NCI-H2107 treated with DMSO at 0.1 percent for 48 hours (cell line): ENCODE results near the gene NTF3.

Experiments
- DNase-seq: peaks from one replicate; lab custom pipeline; 2025; ENCODE audit not compliant: unreplicated experiment; lab: John Stamatoyannopoulos, UW

NTF3 gene

GRCh38 chr12:5430641-5431603, 986 bp upstream of the NTF3 start:
- peak; percentile 10 for DNase-seq

GRCh38 chr12:5433081-5433844, 1.4 kb downstream of the NTF3 start:
- DNase-seq: no peak

GRCh38 chr12:5433845-5434646, 2.1 kb downstream of the NTF3 start:
- no peak for DNase-seq

DNA sequence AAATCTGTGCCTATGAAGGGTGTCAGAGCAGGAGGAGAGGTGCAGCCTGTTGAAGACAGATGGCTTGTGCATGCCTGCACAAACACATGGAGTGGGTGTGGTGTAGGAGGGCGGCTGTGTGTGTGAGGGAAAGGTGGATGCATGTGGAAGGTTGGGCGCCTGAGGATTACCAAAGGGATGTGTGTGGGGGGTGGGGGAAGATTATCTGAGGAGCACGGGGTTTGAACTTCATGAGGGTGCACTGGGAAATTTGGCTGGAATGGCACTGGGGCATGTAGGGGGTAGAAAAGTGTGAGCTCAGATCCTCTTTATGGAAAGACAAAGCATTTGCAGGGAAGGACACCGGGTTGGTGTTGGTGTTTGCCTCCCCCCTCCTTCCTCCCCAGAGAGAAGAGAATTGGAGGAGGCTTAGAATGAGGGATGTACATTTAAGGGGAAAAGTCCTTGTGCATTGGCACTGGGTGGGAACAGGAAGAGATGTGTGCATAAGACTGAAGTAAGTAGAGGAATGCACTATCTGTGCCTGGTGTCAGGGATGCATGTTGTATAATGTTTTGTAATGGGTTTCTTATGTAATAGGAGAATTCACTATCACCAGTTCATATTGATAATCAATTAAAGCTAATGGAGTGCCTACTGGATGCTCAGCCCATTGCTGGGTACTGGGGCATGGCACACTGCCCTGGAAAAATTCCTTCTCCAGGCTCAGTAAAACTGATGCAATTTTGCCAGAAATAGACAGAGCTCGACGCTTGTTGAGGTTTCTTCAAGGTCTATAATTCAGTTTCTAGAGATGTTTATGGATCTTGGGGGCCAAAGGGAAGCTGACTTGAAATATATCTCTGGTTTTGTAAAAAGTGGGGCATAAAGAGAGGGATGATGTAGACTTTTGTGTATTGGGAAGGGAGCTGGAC, 3.0 kb downstream of the NTF3 start:
- no peak for DNase-seq

- no peak for DNase-seq
Observed at GRCh38 chr12:5437182-5437583, 5.3 kb downstream of the NTF3 start.

- DNase-seq: no peak
Observed at GRCh38 chr12:5437589-5437988, 5.7 kb downstream of the NTF3 start.

DNA sequence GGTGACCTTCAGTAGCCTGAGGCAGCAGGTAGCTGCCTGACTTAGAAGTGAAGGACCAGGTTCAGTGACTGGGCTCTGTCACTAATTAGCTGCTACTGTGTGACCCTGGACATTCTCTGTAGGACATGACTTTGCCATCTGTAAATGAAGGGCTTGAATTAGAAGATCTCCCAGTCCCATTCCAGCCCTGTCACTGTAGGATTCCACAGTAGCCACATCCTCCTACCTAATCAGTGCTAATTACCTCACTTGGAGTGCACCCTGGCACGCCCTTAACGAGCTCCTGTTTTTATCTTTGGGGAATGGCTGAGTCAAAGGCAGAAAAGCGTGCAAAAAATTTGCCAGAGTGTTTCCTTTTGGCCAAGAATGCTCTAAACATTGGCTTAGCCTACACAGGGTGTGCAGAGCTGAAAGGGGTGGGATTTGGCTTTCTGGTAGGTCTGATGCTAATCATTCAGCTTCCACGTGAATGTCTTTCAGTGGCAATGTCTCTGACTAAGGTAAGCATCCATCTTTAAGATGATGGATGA, 6.8 kb downstream of the NTF3 start:
- DNase-seq: no peak

- no peak for DNase-seq
Observed at GRCh38 chr12:5439371-5439771, 7.5 kb downstream of the NTF3 start.

GRCh38 chr12:5439788-5440300, 7.9 kb downstream of the NTF3 start:
- DNase-seq: no peak

- DNase-seq: no peak
Observed at GRCh38 chr12:5440978-5441377, 9.1 kb downstream of the NTF3 start.

DNA sequence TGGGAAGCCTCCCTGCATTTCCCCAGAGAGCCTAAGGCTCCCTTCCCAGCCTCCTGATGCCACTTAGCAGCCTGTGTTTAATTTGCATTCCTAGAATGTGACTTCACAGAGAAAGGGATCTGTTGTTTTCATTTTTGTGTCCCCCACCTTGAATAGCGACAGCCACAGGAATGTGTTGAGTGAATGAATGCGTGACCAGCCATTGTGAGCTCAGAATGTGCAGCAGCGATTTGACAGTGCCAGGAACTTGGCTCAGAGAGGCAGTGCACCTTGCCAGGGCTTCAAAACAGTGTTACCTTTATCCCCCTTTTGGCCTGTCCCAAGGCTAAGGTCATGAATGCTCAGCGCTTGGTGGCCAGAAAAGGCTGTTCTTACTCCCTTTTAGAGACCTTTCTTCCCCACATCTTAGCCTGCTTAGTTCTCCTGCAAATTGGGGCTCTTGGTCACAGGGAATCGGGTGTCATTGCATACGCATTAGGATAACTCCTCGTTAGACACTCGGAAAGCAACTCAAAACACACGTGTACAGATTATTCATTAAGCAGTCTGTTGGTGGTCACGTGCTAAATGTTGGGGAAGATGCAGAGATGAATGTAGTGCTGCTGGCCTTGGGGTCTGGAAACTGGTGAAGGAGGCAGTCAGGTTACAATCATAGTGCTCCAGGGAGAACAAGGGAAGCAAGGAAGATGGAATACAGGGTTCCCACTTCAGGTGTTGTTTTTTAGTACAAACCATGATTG, 9.8 kb downstream of the NTF3 start:
- DNase-seq: peak; percentile 73

- peak; percentile 60 for DNase-seq
Observed at GRCh38 chr12:5442251-5443006, 10.5 kb downstream of the NTF3 start.

DNA sequence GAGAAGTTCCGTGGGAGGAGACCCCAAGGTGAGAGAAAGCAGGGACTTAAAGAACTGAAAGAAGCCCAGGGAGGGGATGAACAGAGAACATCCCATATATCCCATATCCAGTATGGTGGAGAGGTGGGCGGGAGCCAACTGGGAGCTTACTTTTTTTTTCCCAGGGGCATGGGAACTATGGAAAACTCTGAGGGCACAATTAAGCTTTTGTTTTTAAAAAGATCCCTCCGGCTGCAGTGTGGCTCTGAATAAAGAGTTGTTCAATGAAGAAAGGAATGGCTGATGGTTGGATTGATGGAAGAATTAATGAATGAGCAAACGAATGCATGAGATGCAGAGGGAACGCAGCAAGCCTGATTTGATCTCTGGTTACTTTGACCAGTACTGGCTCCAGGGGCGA, 12.6 kb downstream of the NTF3 start:
- no peak for DNase-seq

DNA sequence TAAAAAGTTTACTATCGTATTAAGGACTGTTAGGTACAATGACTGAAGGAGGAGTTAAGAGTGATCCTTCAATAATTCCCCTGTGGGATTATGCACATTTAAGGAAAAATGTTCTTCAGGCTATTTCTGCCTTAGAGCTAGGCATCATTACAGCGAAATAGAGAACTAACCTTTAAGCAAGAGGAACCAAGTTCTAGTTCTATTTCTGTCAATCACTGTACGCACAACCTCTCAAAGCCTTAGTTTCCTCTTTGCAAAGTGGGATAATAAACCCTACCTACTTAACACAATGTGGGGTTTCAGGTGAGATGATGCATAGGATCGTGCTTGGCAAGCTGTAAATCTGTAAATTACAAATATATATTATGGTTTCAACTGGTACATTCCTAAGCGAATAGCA, 15.4 kb downstream of the NTF3 start:
- no peak for DNase-seq

GRCh38 chr12:5451251-5451650, 19.3 kb downstream of the NTF3 start:
- no peak for DNase-seq

DNA sequence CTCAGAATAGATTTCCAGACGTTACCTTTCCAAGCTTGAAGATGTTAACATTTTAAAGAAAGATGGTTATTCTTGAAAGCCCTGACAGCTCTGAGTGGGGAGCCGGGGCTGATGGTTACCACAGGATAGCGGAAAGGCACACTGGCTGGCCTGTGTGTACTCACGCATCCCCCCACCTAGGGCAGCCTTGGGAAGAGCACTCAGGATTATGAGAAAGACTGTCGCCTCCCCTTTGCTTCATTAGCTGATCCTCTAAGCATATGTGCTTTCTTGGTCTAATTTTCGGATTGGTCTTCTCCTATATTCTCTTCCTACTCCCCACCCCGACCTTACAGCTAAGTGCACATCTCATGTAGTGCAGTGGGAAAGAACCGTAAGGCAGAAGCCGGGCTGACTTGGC, 20.7 kb downstream of the NTF3 start:
- no peak for DNase-seq

DNA sequence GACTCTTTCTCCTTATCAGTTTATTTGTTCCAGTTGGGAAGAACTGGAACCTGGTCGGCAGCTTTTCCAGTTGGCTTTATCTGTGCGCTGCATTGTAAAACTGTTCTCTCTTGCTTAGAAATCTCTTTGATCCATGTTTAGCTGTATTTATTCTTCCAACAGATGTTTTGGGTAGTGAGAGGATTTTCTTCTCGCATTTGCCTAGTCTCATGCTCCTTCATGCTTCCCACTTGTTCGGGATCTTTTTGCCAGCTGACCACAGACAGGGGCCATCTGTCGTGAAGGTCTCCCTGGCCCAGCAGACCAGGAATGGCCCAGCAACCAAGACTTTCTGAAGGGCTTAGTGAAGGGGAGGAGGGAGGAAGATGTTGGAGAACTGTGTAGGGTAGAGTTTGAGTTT, 21.6 kb downstream of the NTF3 start:
- DNase-seq: no peak

DNA sequence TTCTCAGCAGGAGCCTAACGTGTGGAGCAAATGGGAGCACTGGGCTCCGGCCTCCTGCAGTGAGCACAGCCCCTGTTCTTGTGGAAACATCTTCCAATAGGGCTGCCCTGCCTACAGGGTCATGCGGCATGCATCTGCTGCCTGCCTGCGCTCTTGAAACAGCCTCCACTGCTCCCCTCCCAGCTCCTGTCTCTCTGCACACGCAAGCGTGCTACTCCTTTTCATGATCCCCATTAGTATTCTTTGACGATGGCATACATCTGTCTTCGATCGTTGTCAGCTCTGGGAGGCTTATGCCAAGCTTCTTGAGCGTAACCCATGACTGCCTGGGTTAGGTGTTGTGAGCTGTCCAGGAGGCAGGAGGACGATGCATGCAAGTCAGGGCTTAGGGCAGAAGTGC, 23.1 kb downstream of the NTF3 start:
- no peak for DNase-seq
